ENCODE results near the gene UBA1.
"Not testable (repeated sequence)": the region's sequence is repeated elsewhere in the genome, so short reads cannot be mapped to it uniquely, and the experiment has no call there.

The UBA1 gene

DNA sequence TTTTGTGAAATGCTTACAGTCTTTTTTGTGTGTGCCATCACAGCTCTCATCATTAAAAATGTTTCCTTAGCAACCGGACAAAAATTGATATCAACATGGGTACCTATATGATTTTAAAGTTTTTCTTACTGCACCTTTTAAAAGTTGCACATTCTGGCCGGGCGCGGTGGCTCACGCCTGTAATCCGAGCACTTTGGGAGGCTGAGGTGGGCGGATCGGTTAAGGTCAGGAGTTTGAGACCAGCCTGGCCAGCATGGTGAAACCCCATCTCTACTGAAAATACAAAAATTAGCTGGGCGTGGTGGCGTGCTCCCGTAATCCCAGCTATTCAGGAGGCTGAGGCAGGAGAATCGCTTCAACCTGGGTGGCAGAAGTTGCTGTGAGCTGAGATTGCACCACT lies 64.0 kb downstream of the UBA1 start:
- not testable (repeated sequence) for H4K8ac ChIP-seq (ENCODE audit: low read length); H3K9ac ChIP-seq (ENCODE audit: low read length); H3K23ac ChIP-seq (ENCODE audit: low read length in 2 of 2); DNase-seq; H4K91ac ChIP-seq (ENCODE audit: low read length); H2BK12ac ChIP-seq (ENCODE audit: low read length in 2 of 2); H3K18ac ChIP-seq (ENCODE audit: low read depth in 1 of 2, low read length in 2 of 2); H2AK5ac ChIP-seq (ENCODE audit: low read length, severe bottlenecking); H3K4me1 ChIP-seq (ENCODE audit: control insufficient read depth, insufficient read depth, low read depth, low read length); H2BK15ac ChIP-seq (ENCODE audit: low read depth, poor library complexity, severe bottlenecking); H2AFZ ChIP-seq (ENCODE audit: low read depth, low read length); H3K14ac ChIP-seq (ENCODE audit: low read length in 2 of 2); H3K27ac ChIP-seq (ENCODE audit: low read length, poor library complexity, severe bottlenecking); H3K4me3 ChIP-seq (ENCODE audit: insufficient read depth in 1 of 2, low read depth in 1 of 2, low read length in 2 of 2); H2BK5ac ChIP-seq (ENCODE audit: low read depth, low read length, poor library complexity, severe bottlenecking); H3K79me1 ChIP-seq (replicated peaks; ENCODE audit: low read length, poor library complexity, severe bottlenecking); H3K4ac ChIP-seq (ENCODE audit: low read depth in 1 of 2, low read length in 2 of 2); H3K36me3 ChIP-seq (ENCODE audit: control insufficient read depth in 1 of 2, insufficient read depth in 2 of 2, low read depth in 1 of 2, low read length in 2 of 2); H2BK120ac ChIP-seq (ENCODE audit: low read depth, low read length); H3K4me2 ChIP-seq (ENCODE audit: low read length, poor library complexity, severe bottlenecking)
- H3K27me3 ChIP-seq (ENCODE audit: control insufficient read depth in 1 of 2, insufficient read depth in 1 of 2, low read length in 2 of 2) = peaks cover 0 to 50% of the 10 kb centered on the region in 2 experiments
- 92% methylated on average over 11 of the region's 12 CpGs for WGBS
- H3K9me3 ChIP-seq (ENCODE audit: control insufficient read depth, low read length) = peaks cover 13% of the 10 kb centered on the region
